ENCODE data around the gene WDFY4.
"Not testable (repeated sequence)": the region's sequence is repeated elsewhere in the genome, so short reads cannot be mapped to it uniquely, and the experiment has no call there.

The WDFY4 gene

DNA sequence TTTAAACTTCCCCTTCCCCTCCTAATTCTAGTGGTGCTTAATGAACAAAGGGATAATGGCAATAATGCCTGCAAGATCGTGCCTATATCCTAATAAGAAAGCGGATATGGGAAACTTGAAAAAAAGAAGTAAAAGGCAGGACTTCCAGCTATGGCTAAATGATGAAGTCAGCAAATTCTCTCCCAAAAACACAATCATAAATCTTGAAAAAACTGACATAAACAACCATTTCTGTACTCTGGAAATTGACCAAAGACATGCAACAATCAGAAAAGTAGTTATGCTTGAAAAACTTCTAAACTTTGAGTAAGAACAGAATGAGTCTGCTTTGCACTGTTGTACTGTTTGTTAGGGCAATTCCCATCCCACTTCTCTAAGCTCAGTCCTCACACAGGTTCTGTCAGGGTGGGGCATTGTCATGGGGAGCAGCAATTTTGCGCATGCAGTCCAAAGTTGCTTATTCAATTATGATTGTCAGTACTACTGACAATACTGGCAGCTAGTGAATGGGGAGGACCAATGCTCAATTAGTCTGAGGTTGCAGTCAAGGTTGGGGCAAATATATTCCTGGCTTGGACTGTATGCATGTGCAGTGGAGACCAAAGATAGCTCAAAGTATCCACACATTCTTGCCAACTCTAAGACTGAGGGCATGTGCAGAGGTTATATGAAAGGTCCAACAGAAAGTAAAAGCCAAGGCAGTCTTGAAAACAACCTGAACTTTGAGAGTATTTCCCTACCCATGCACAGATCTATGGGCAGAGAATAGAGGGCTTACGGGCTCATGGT, 45.7 kb upstream of the WDFY4 start:
- DNase-seq (ENCODE audit: low read depth): no peak
- TF ChIP-seq, protein P1, sequence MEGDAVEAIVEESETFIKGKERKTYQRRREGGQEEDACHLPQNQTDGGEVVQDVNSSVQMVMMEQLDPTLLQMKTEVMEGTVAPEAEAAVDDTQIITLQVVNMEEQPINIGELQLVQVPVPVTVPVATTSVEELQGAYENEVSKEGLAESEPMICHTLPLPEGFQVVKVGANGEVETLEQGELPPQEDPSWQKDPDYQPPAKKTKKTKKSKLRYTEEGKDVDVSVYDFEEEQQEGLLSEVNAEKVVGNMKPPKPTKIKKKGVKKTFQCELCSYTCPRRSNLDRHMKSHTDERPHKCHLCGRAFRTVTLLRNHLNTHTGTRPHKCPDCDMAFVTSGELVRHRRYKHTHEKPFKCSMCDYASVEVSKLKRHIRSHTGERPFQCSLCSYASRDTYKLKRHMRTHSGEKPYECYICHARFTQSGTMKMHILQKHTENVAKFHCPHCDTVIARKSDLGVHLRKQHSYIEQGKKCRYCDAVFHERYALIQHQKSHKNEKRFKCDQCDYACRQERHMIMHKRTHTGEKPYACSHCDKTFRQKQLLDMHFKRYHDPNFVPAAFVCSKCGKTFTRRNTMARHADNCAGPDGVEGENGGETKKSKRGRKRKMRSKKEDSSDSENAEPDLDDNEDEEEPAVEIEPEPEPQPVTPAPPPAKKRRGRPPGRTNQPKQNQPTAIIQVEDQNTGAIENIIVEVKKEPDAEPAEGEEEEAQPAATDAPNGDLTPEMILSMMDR (conservative IDR thresholded peaks at IDR 0.05; ENCODE audit: low read depth, low read length): no peak

DNA sequence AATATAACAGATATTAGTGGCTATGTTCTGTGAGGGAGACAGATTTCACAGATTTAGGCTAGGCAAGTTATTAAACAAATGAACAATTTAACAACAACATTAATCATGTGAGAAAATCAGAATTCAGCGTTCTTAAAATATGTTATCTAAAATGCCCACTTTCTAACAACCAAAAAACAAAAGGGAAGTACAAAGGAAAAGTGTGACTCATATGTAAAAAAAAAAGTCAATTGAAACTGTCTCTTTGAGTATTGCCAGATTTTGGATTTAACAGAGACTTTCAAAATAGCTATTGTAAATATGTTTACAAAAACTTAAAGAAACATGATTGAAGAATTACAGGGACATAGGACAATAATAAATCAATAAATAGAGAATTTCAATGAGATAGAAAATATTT, 45.0 kb upstream of the WDFY4 start:
- no peak for DNase-seq (ENCODE audit: low read depth)
- TF ChIP-seq, protein P1 (conservative IDR thresholded peaks at IDR 0.05; ENCODE audit: low read depth, low read length): no peak
- no peak overlapping the region for H3K4me3 ChIP-seq (ENCODE audit: low read length)

More for the DNA sequence above, 45.7 kb upstream of the WDFY4 start:
- H3K4me3 ChIP-seq (ENCODE audit: low read length): no peak overlapping the region

DNA sequence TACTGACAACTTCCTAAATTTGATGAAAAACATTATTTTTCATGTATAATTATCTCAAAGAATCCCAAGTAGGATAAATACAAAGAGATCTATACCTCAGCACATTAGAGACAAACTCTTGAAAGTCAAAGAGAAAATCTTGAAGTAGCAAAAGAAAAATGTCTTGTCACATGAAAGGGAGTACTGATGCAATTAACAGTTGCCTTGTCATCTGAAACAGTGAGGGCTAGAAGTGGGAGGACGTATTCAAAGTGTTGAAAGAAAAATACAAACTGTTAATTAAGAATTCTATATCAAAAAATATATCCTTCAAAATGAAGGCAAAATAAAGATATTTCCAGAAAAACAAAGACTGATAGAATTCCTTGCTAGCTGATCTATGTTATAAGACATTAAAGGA, 44.3 kb upstream of the WDFY4 start:
- TF ChIP-seq, protein P1 (conservative IDR thresholded peaks at IDR 0.05; ENCODE audit: low read depth, low read length): no peak
- DNase-seq (ENCODE audit: low read depth): no peak
- H3K4me3 ChIP-seq (ENCODE audit: low read length): no peak overlapping the region

DNA sequence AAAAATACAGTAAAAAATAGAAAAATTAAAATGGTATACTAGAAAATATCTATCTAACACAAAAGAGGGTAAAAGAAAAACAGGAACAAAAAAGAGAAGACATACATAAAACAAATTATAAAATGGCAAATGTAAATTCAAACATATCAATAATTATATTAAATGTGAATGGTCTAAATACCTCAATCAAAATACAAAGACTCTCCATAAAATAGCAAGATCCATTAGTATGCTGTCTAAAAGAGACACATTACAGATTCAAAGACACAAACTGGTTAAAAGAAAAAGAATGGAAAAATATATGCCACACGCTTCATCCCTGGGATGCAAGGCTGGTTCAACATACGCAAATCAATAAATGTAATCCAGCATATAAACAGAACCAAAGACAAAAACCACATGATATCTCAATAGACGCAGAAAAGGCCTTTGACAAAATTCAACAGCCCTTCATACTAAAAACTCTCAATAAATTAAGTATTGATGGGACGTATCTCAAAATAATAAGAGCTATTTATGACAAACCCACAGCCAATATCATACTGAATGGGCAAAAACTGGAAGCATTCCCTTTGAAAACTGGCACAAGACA, 43.5 kb upstream of the WDFY4 start:
- not testable (repeated sequence) for DNase-seq (ENCODE audit: low read depth); H3K4me3 ChIP-seq (ENCODE audit: low read length)

DNA sequence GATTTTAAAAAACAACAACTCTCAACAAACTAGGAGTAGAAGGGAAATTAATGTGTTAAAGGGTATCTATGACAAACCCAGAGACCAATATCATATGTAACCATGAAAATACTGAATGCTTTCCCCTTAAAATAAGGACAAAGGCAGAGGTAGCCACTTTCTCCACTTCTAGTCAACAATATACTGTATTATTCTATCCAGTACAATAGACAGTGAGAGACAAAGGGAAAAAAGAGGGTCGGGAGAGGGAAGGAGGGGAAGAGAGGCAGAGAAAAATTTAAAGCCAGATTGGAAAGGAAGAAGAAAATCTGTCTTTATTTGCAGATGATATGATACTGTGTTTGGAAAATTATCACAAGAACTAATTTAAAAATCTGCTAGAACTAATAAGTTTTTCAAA, 39.1 kb upstream of the WDFY4 start:
- DNase-seq (ENCODE audit: low read depth): no peak
- TF ChIP-seq, protein P1 (conservative IDR thresholded peaks at IDR 0.05; ENCODE audit: low read depth, low read length): no peak
- H3K4me3 ChIP-seq (ENCODE audit: low read length): no peak overlapping the region

DNA sequence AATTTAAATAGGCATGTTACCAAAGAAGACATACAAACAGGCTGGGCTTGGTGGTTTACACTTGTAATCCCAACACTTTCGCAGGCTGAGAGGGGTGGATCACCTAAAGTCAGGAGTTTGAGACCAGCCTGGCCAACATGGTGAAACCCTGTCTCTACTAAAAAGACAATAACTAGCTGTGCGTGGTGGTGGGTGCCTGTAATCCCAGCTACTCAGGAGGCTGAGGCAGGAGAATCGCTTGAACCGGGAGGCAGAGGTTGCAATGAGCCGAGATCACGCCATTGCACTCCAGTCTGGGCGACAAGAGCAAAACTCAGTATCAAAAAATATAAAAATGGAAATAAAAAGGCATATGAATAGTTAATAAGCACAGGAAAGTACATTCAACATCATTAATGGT, 37.6 kb upstream of the WDFY4 start:
- not testable (repeated sequence) for DNase-seq (ENCODE audit: low read depth); H3K4me3 ChIP-seq (ENCODE audit: low read length)

DNA sequence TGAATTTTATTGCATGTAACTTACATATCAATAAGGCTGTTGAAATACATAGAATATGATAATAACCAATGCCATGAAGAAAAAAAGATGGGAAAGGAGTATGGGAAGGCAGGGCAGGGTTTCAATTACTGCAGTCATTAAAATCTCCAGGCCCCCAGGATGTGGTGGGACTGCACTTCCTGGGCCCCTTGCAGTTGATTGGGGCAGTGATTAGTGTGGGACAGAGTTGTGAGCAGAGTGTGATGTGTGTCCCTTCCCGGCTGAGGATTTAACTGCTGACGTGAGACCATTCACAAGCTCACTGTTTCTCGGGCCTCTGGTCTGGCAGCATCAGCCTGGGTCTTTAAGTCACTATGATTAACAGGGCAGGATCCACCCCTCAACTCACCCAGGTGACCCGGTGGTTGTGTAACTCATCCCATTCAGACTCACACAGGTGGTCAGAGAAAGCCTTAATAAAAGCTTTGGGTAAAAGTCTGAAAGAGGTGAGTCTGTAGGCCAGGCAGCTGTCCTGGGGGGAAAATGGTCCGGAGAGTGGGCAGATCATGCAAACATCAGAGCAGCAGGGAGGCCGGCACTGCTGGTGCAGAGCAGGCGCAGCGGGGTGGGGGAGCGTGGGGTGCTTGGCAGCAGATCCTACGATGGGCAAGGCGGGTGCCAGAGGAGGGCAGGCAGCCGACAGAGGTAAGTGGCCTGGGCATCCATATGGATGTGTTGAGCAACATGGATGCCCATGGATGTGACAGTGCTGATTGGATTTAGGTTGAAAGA, 36.3 kb upstream of the WDFY4 start:
- no peak overlapping the region for H3K4me3 ChIP-seq (ENCODE audit: low read length)
- DNase-seq (ENCODE audit: low read depth): no peak
- TF ChIP-seq, protein P1 (conservative IDR thresholded peaks at IDR 0.05; ENCODE audit: low read depth, low read length): no peak

All from retinal pigment epithelial cell (primary cell).